Activated CD4-positive, alpha-beta T cell treated with anti-CD3 and anti-CD28 coated beads for 1 hour (primary cell): Measurements from ENCODE around the gene DCP1B.

Source experiments
- DNase-seq: peaks from one replicate; pipeline ENCODE4 v3.0.0-alpha.2; 2020

The DCP1B gene

GRCh38 chr12:1918081-1918883 lies 86.0 kb downstream of the DCP1B start, which contains the start of gene CACNA2D4:
Gene CACNA2D4 (minus strand): TSS chr12:1918652. CDS start chr12:1918473, 179 bp downstream.
- no peak for DNase-seq

- DNase-seq = no peak
Measured at GRCh38 chr12:1917172-1918070, 86.8 kb downstream of the DCP1B start.

GRCh38 chr12:1916371-1917171 lies 87.7 kb downstream of the DCP1B start:
- no peak for DNase-seq

- DNase-seq = peak; percentile 7
Measured at GRCh38 chr12:1915082-1915968, 88.9 kb downstream of the DCP1B start.

- DNase-seq = peak; percentile 6
Measured at GRCh38 chr12:1914114-1914911, 89.9 kb downstream of the DCP1B start.

- peak; percentile 6 for DNase-seq
Measured at GRCh38 chr12:1913377-1914113, 90.7 kb downstream of the DCP1B start.

- peak; percentile 3 for DNase-seq
Measured at GRCh38 chr12:1912580-1913376, 91.5 kb downstream of the DCP1B start.

- peak; percentile 7 for DNase-seq
Measured at GRCh38 chr12:1911598-1912575, 92.4 kb downstream of the DCP1B start.

- no peak for DNase-seq
Measured at GRCh38 chr12:1910468-1910867, 93.8 kb downstream of the DCP1B start.

GRCh38 chr12:1908758-1909157 lies 95.5 kb downstream of the DCP1B start:
- no peak for DNase-seq

- peak; percentile 12 for DNase-seq
Measured at GRCh38 chr12:1907652-1908611, 96.3 kb downstream of the DCP1B start.

GRCh38 chr12:1906579-1906978 lies 97.7 kb downstream of the DCP1B start:
- no peak for DNase-seq

- DNase-seq = no peak
Measured at GRCh38 chr12:1904875-1905274, 99.4 kb downstream of the DCP1B start.

- no peak for DNase-seq
Measured at GRCh38 chr12:1896964-1897363, 107.3 kb downstream of the DCP1B start.
